ENCODE measurements around the gene GPC3. TPM values are rescaled to one million over a fixed set of nuclear protein-coding genes. Genes with fewer than 3 reads are reported as not detected.

Gene GPC3
- total RNA-seq, 1 experiment from 2014 or later = 0.98 TPM

- ChIA-PET RAD21 (ENCODE audit: low non-redundant PET in 1 of 2, low total read pairs in 2 of 2, uncharacterized antibody in 2 of 2, unreplicated experiment in 2 of 2) (no interaction called here), POLR2A (interaction anchor here (0.7 kb wide), 1 partner anchor 402 kb away, joined by 3 read pairs; no protein-coding TSS in a partner anchor), CTCF (no interaction called here)
- H2AFZ ChIP-seq (ENCODE audit: low read depth, low read length, poor library complexity, severe bottlenecking) = no peak overlapping the region
- no peaks in the 10 kb centered on the region for H3K9me3 ChIP-seq (ENCODE audit: control insufficient read depth in 1 of 2, insufficient read depth in 1 of 2, low read depth in 1 of 2, low read length in 2 of 2)
- no peaks in the 10 kb centered on the region for H4K20me1 ChIP-seq (ENCODE audit: insufficient read depth)
- H3K4me2 ChIP-seq (ENCODE audit: low read length) = no peak overlapping the region
- H3K36me3 ChIP-seq (ENCODE audit: control insufficient read depth in 1 of 2, insufficient read depth in 2 of 2, low read length in 2 of 2) = no peaks in the 10 kb centered on the region
- intact Hi-C loops (cut with micrococcal nuclease) = no loop called here
- BruUV-seq (replicated peaks) = no TSS peak
- ATAC-seq (no peak), DNase-seq (ENCODE audit: low read depth, low spot score) (no peak)
- TF ChIP-seq SRF (IDR thresholded peaks at IDR 0.05; ENCODE audit: low read depth) = no peak
- no peak for TF ChIP-seq EZH2 (IDR thresholded peaks at IDR 0.05)
- TF ChIP-seq JUND (IDR thresholded peaks at IDR 0.05) = no peak
- no peak for TF ChIP-seq REST (IDR thresholded peaks at IDR 0.05; ENCODE audit: low read depth)
- TF ChIP-seq CTCF (IDR thresholded peaks at IDR 0.05 in 2 of 3, conservative IDR thresholded peaks at IDR 0.05 in 1 of 3; ENCODE audit: borderline replicate concordance in 1 of 3, insufficient read depth in 1 of 3, low read depth in 2 of 3, low read length in 2 of 3) = no peak
- no peak for TF ChIP-seq POLR2AphosphoS5 (IDR thresholded peaks at IDR 0.05; ENCODE audit: low read depth, low read length)
- no peak overlapping the region for H3K4me3 ChIP-seq (replicated peaks in 1 of 2; ENCODE audit: low read depth in 1 of 2, low read length in 2 of 2)
- no peaks in the 10 kb centered on the region for H3K79me2 ChIP-seq (ENCODE audit: insufficient read depth, low read length)
- no peaks in the 10 kb centered on the region for H3K9me2 ChIP-seq (ENCODE audit: insufficient read depth)
- no peaks in the 10 kb centered on the region for H3K4me1 ChIP-seq (ENCODE audit: control insufficient read depth in 1 of 2, insufficient read depth in 2 of 2, low read length in 2 of 2)
- no peak overlapping the region for H3K27ac ChIP-seq (ENCODE audit: low read depth, low read length)
- no peak overlapping the region for H3K9ac ChIP-seq (ENCODE audit: low read length)
- H3K27me3 ChIP-seq (ENCODE audit: insufficient read depth, low read length) = no peaks in the 10 kb centered on the region
These were observed 391.9 kb downstream of the GPC3 start for GRCh38 chrX:133593531-133593930.
